BJ (cell line): ENCODE results near the gene HOXD8. TPM values are rescaled to one million over a fixed set of nuclear protein-coding genes. Genes with fewer than 3 reads are reported as not detected.

ENCODE experiments used
- CTCF ChIA-PET: fragments of 350-600 bp; formaldehyde crosslinking; extraction: SDS; loops from one replicate; lab custom pipeline; 2021; ENCODE audit warnings: antibody characterized with exemption, inconsistent platforms; lab: Yijun Ruan, JAX
- POLR2A ChIA-PET: fragments of 300-600 bp; sonication (Branson Sonifier 250); formaldehyde crosslinking; extraction: SDS; loops from one replicate; lab custom pipeline; 2021; ENCODE audit warnings: antibody characterized with exemption; lab: Charles Lee
- DNase-seq: peaks from one replicate; pipeline ENCODE4 v3.0.0-alpha.2; 2011; ENCODE audit warnings: low read depth
- H3K27me3 ChIP-seq: 2 replicates; pipeline ENCODE4 v1.6.0; 2011; ENCODE audit warnings: low read length; ENCODE audit not compliant: control insufficient read depth, insufficient read depth
- H3K36me3 ChIP-seq: 2 replicates; pipeline ENCODE4 v1.5.1; 2011; ENCODE audit warnings: low read length; ENCODE audit not compliant: control insufficient read depth, insufficient read depth
- H3K4me3 ChIP-seq: 2 replicates; pipeline ENCODE4 v1.5.1; 2011; ENCODE audit warnings: low read depth, mild to moderate bottlenecking, control low read depth, low read length
- CTCF ChIP-seq: IDR thresholded peaks from 2 replicates; pipeline ENCODE4 v1.5.1; 2011; ENCODE audit warnings: low read depth, mild to moderate bottlenecking, control low read depth, inconsistent platforms, low read length, moderate library complexity; ENCODE audit not compliant: insufficient read depth
- polyA plus RNA-seq: library from polyadenylated mRNA; depleted of rRNA; stranded (reverse); fragments of >200 nt; gene quantifications from 2 replicates; pipeline ENCODE4 v1.2.3, GENCODE V29; 2011

Gene HOXD8
- polyA plus RNA-seq, 1 experiment = 0.86 TPM

- H3K36me3 ChIP-seq = no peaks in the 10 kb centered on the region
- H3K4me3 ChIP-seq = no peak overlapping the region
- POLR2A ChIA-PET = no interaction called here
- CTCF ChIA-PET = interaction anchor here (1.1 to 1.4 kb wide), 2 partner anchors 40 to 411 kb away, joined by 3 to 4 read pairs; no protein-coding TSS in a partner anchor
- peaks cover 15% of the 10 kb centered on the region for H3K27me3 ChIP-seq
- DNase-seq = no peak
- TF ChIP-seq CTCF = no peak
These were observed 28.9 kb upstream of the HOXD8 start for GRCh38 chr2:176100547-176101140.

GRCh38 chr2:176101216-176101830, 28.2 kb upstream of the HOXD8 start:
- POLR2A ChIA-PET = no interaction called here
- TF ChIP-seq CTCF = no peak
- Histone ChIP-seq H3K36me3 (no peaks in the 10 kb centered on the region), H3K27me3 (peaks cover 17% of the 10 kb centered on the region), H3K4me3 (no peak overlapping the region)
- CTCF ChIA-PET = interaction anchor here (0.8 to 4.9 kb wide), 5 partner anchors 13 to 453 kb away, joined by 3 to 13 read pairs (median 4); no protein-coding TSS in a partner anchor
- no peak for DNase-seq

GRCh38 chr2:176101842-176102241, 27.7 kb upstream of the HOXD8 start:
- ChIA-PET POLR2A (no interaction called here), CTCF (interaction anchor here (0.8 to 4.9 kb wide), 5 partner anchors 14 to 452 kb away, joined by 3 to 13 read pairs (median 4); no protein-coding TSS in a partner anchor)
- Histone ChIP-seq H3K36me3 (no peaks in the 10 kb centered on the region), H3K4me3 (no peak overlapping the region), H3K27me3 (peaks cover 14% of the 10 kb centered on the region)
- TF ChIP-seq CTCF = no peak
- no peak for DNase-seq

- Histone ChIP-seq H3K36me3 (no peaks in the 10 kb centered on the region), H3K4me3 (no peak overlapping the region), H3K27me3 (peaks cover 12% of the 10 kb centered on the region)
- POLR2A ChIA-PET = no interaction called here
- CTCF ChIA-PET = interaction anchor here (0.6 to 4.9 kb wide), 5 partner anchors 15 to 535 kb away, joined by 3 to 13 read pairs (median 4); no protein-coding TSS in a partner anchor
- no peak for DNase-seq
- no peak for TF ChIP-seq CTCF
These were observed 27.1 kb upstream of the HOXD8 start for GRCh38 chr2:176102309-176102866.

- POLR2A ChIA-PET = no interaction called here
These were observed 26.3 kb upstream of the HOXD8 start for GRCh38 chr2:176103194-176103593.

More at GRCh38 chr2:176103194-176103593, 26.3 kb upstream of the HOXD8 start:
- no peak for TF ChIP-seq CTCF
- Histone ChIP-seq H3K4me3 (no peak overlapping the region), H3K36me3 (no peaks in the 10 kb centered on the region), H3K27me3 (peaks cover 9% of the 10 kb centered on the region)
- CTCF ChIA-PET = interaction anchor here (1.2 to 4.9 kb wide), 4 partner anchors 15 to 24 kb away, joined by 3 to 13 read pairs (median 6); no protein-coding TSS in a partner anchor
- no peak for DNase-seq
